GM13976 (cell line): Measurements from ENCODE around the gene BMERB1.
"Not testable (repeated sequence)": the region's sequence is repeated elsewhere in the genome, so short reads cannot be mapped to it uniquely, and the experiment has no call there.

Source experiments
- DNase-seq: peaks from one replicate; pipeline ENCODE4 v3.0.0; 2012; ENCODE audit warnings: low spot score
- CTCF ChIP-seq: IDR thresholded peaks from 2 replicates; pipeline ENCODE4 v1.5.1; 2012; ENCODE audit warnings: borderline replicate concordance, mild to moderate bottlenecking; ENCODE audit not compliant: insufficient read depth; ENCODE audit errors: extremely low read depth, missing control alignments, control extremely low read depth
- in situ Hi-C: fragments of 300-500 bp; cut with MboI; formaldehyde crosslinking; loops from one replicate; pipeline ENCODE4 v1.12.0; 2022; ENCODE audit warnings: low sequenced_read_pairs, mixed read lengths, inconsistent platforms; ENCODE audit not compliant: unreplicated experiment

Gene BMERB1

DNA sequence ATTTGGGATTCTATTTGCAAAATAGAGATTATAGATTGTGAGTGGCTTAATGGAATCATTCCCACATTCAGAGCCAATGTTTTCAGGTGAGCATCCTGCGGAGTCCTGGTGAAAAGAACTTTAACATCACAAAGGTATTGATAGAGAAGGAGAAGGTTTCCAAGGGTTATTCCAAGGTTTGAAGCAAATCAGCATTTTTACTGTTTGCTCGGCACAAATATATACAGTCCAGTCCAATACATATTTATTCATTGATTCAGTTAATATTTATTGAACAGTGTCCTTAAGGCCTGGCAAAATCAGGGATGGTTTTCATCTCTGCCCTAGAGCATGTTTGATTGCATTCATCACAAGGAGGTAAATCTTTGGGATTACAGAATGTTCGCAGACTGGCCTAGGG lies 32.4 kb upstream of the BMERB1 start:
- in situ Hi-C loops, result no loop called here
- DNase-seq, result no peak
- no peak for TF ChIP-seq CTCF

DNA sequence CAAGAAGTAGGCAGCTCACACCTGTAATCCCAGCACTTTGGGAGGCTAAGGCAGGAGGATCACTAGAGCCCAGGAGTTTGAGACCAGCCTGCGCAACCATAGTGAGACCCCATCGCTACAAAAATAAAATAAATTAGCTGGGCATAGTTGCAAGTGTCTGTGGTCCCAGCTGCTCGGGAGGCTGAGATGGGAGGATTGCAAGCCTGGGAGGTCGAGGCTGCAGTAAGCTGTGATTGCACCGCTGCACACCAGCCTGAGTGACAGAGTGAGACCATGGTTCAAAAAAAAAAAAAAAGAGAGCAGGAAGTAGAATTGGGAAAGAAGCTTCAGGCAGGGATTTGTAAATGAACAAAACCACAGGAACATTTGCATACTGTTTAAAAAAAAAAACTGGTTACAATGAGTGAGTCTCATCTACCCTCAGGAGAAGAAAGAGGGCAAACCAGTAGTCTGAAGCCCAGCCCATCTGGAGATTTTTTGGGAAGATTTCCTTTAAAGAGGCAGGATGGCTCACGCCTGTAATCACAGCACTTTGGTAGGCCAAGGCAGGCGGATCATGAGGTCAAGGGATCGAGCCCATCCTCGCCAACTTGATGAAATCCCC lies 30.9 kb upstream of the BMERB1 start:
- no peak for TF ChIP-seq CTCF
- in situ Hi-C loops, result no loop called here
- DNase-seq, result no peak

DNA sequence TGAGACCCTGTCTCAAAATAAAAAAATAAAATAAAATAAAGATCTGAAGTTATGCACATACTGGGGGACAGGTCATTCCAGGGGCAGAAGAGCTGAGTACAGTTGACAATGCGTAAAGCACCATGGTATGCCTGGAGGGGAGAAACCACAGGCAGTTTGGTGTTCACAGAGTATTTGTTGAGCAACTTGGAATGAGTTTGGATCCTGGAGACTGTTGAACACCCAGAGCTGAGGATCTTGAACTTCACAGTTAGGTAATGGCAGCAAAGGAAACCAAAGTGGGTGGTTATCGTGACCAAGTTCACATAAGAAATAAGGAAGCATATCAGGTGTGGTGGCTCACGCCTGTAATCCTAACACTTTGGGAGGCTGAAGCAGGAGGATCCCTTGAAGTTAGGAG lies 30.3 kb upstream of the BMERB1 start:
- in situ Hi-C loops, DNase-seq: not testable (repeated sequence)

- in situ Hi-C loops, result no loop called here
- TF ChIP-seq CTCF, result no peak
Measured at GRCh38 chr16:15404792-15405191, 29.6 kb upstream of the BMERB1 start.

DNA sequence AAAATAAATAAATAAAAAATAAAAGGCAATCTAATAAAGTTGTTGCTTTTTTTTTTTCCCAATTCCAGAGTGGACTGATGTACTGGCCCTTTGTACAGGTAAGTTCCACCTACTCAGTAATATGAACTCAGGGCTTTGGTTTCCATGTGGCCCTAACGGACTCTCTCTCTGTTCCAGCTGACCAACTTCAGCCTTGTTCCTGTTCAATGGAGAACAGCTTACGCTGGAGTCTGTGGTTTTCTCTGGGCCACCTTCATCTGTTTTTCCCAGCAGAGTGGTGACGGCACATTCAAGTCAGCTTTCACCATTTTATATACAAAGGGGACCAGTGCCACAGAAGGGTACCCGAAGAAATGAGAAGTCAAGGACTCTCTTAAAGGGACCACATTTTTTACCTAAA lies 26.6 kb upstream of the BMERB1 start:
- in situ Hi-C loops, DNase-seq: not testable (repeated sequence)

More at GRCh38 chr16:15404792-15405191, 29.6 kb upstream of the BMERB1 start:
- DNase-seq, result no peak

DNA sequence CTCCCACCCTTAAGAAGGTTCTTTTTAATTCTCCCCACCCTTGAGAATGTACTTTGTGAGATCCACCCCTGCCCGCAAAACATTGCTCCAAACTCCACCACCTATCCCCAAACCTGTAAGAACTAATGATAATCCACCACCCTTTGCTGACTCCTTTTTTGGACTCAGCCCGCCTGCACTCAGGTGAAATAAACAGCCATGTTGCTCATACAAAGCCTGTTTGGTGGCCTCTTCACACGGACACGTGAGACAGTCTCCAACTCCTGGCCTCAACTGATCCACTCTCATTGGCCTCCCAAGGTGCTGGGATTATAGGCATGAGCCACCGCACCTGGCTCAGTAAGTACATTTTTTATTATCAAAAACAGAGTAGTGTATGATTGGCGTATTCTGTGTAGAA lies 24.9 kb upstream of the BMERB1 start:
- in situ Hi-C loops, DNase-seq: not testable (repeated sequence)

- DNase-seq, result no peak
- no peak for TF ChIP-seq CTCF
- in situ Hi-C loops, result no loop called here
Measured at GRCh38 chr16:15415511-15415985, 18.8 kb upstream of the BMERB1 start.

- no peak for DNase-seq
- in situ Hi-C loops, result no loop called here
- TF ChIP-seq CTCF, result no peak
Measured at GRCh38 chr16:15417197-15417596, 17.2 kb upstream of the BMERB1 start.
